HG02981 (cell line): Measurements from ENCODE around the gene DGUOK.
"Not testable (repeated sequence)": the region's sequence is repeated elsewhere in the genome, so short reads cannot be mapped to it uniquely, and the experiment has no call there.

Experiments
- ATAC-seq: cut with Tn5 transposase; IDR thresholded peaks from one replicate; pipeline ENCODE4 v1.9.1; 2021; ENCODE audit warnings: mild to moderate bottlenecking, moderate library complexity; ENCODE audit not compliant: unreplicated experiment

DGUOK gene

DNA sequence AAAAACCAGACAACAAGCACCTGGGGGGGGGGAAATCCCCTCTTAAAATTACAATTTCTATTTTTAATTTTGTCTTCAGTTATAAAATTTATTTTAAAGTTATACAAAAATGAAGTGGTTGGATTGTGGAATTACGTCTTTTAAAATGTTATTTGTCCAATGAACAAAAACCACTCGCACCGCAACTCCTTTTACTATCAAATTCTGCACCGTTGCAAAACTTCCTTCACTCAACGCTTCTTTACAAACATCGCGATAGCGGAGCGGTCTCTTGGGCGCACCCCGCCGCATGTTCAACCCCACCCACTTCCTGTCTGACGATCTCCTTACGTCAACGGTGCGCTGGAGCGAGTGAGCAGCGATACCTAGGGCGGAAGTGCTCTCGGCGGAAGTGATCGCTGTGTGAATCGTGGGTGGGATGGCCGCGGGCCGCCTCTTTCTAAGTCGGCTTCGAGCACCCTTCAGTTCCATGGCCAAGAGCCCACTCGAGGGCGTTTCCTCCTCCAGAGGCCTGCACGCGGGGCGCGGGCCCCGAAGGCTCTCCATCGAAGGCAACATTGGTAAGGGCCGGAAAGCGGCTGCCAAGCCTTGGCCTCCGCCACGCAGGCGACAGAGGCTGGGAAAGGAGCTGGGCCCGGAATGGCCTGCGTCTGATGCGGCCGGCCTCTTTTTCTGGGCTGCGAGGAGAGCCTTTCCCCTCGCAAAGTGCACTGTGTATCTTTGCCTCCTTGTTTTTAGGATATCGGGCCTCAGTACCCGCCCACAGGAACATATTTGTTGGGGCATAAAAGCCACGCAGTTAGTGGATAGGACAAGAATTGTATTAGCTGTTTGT lies at the start of gene DGUOK:
Gene DGUOK, plus strand, starts transcription at position 388 of the 835 bp plus-strand sequence. Its CDS starts 31 bp downstream, at position 419.
- peak; percentile 99 for ATAC-seq

DNA sequence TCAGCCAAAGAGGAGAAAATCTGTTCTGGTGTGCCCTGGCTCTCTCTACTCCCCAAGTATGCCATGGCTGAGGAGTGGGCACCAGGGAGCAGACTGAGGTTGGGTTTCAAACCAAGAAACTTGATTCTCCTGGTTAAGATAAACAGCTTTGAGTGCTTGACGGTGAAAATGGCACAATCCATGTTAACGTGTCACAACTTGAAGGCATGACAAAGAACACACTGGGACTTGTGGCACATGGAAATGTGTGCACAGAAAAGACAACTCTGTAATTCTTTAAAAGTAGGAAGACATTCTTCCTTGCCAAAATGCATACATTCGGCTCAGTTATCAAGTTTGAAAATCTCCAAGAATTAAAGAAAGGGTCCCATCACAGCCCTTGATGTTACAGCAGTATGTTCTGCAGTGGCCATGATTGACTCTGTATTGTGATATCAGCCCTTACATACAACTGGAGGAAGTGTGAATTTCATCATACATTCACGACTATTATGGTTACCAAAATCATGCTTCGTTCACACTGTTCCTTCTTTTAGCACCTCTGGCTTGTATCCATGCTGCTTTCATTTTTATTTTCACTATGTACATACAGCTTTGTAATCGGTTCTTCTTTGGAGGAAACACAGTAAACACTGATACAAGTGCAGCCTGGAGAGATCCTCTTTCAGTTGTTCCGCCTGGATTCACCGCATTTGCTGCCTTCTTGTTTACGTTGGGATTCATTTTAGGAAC lies 49.4 kb upstream of the DGUOK start:
- ATAC-seq = no peak

DNA sequence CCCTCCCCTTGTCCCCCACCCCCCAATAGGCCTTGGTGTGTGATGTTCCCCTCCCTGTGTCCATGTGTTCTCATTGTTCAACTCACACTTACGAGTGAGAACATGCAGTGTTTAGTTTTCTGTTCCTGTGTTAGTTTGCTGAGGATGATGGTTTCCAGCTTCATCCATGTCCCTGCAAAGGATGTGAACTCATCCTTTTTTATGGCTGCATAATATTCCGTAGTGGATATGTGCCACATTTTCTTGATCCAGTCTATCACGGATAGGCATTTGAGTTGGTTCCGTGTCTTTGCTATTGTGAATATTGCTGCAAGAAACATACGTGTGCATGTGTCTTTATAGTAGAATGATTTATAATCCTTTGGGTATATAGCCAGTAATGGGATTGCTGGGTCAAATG lies 48.7 kb upstream of the DGUOK start:
- ATAC-seq = not testable (repeated sequence)

GRCh38 chr2:73885406-73885805 lies 41.3 kb upstream of the DGUOK start:
- ATAC-seq = no peak

- ATAC-seq = no peak
These were observed 40.3 kb upstream of the DGUOK start for GRCh38 chr2:73886357-73886756.

- ATAC-seq = not testable (repeated sequence)
These were observed 38.9 kb upstream of the DGUOK start for GRCh38 chr2:73887596-73888353.

- ATAC-seq = no peak
These were observed 38.3 kb upstream of the DGUOK start for GRCh38 chr2:73888388-73888787.

GRCh38 chr2:73889206-73889605 lies 37.5 kb upstream of the DGUOK start:
- ATAC-seq = no peak

GRCh38 chr2:73890301-73891092 lies 36.2 kb upstream of the DGUOK start:
- no peak for ATAC-seq

DNA sequence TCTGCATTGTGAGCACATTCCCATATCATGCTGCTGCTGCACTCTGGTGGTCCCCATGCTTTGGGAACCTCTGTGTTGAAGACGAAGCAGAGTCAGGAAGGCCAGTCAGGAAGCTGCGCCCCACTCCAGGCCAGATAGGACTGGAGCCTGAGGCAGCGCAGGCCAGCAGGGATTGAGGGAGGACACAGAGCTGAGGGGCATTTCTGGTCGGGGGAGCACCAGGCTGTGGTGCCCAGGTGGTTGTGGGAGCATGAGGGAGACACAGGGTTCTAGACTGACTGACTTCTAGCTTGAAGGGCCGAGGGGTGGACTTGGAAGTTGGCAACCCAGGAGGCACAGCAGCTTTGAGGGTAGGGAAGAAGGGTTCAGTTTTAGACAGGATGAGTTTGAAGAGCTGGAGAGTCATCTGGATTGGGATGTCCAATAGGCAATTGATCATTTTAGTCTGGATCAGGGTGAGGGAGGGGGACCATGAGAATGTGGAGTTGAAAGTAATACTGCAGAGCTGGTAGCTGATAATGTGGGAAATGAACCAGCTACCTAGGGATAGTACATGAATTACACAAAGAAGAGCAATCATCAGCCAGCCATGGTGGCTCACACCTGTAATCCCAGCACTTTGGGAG lies 35.3 kb upstream of the DGUOK start:
- ATAC-seq = no peak

DNA sequence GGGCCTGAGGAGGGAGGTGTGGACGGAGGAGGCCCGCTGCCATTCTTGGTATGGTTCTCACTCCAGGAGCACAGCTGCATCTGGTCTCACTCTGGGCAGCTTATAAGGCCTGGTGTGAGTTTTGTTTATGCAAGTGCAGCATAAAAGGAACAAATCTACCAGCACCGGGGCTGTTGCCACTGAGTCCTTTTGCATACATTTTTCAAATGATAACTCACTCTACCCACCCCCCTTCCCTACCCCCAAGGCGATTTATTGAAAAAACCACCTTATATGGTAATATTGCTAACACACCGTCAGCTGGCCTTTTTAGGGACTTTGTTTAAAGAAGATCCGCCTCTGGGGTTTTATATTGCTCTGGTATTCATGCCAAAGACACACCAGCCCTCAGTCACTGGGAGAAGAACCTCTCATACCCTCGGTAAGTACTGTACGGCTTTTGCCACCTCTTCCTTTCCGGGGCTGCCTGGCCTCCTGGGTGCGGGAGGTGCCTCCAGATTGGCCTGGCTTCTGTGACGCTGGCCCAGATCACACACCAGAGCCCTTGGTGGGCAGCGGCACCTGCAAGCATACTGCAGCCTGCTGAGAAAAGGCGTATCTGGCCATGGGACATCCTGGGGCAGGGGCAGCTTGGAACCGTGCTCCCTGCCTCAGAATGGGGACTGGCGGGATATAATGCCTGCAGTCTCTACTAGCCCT lies 33.9 kb upstream of the DGUOK start, which contains the start of gene ACTG2:
Gene ACTG2, plus strand, starts transcription at position 378 of the 699 bp plus-strand sequence. CDS start 8,304 bp downstream, outside the sequence.
- no peak for ATAC-seq

- ATAC-seq = no peak
These were observed 32.8 kb upstream of the DGUOK start for GRCh38 chr2:73893764-73894474.

GRCh38 chr2:73894475-73894850 lies 32.2 kb upstream of the DGUOK start:
- no peak for ATAC-seq

- ATAC-seq = no peak
These were observed 31.8 kb upstream of the DGUOK start for GRCh38 chr2:73894877-73895276.

- ATAC-seq = no peak
These were observed 31.2 kb upstream of the DGUOK start for GRCh38 chr2:73895473-73895872.

DNA sequence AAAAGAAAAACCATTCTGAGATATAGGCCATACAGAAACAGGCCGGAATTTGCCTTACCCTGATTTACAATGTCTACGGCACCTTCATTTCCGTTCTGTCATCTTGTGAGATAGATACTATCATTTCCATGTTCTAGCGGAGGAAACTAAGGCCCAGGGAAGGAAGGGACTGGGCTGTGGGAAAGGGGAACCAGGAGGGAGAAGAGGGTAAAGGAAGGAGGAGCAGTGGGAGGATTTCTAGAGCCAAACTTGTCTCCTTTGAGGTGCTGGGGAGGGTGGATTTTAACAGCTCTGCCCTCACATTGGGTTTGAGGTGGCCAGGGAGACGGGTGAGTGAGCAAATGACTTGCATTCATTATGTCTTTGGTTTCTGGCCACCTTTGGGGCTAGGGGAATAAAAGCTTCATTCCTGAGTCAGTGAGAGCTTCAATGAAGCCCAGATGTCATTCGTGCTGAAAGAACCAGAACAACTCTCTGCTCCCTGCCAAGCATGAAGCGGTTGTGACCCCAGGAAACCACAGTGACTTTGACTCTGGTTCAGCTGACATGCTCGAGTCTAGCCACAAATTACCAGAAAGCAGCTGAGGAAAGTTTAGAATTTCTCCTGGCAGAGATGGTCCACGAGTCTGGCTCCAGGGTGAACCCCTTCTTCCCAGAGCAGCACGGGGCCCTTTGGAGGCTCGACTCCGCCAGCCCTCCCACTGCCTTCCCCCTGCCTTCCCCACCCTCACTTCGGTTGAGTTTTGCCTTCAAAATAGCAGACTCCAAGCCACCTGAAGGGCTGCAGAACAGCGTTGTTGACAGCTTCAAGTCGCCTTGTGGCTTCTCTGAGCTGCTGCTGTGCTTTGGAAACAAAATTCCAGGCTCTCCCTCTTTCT lies 30.1 kb upstream of the DGUOK start:
- peak; percentile 62 for ATAC-seq

DNA sequence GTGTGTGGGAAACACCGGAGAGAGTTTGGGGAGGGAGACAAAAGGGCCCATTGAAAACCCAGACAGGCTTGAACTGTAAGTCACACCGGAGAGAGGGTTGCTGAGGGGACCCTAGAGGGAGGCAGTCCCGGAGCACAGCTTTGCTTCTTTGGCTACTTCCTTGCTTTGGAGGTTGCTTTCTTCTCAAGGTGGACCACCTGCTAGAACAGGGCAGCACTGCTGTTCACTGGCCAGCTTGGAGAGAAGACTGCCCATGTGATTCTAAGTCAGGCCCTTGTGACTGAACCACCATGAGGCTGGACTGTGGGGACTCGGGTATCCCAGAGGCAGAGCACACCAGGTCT lies 29.5 kb upstream of the DGUOK start:
- ATAC-seq = no peak

GRCh38 chr2:73897934-73898333 lies 28.7 kb upstream of the DGUOK start:
- no peak for ATAC-seq
